ENCODE data around the gene ZBTB18.

The ZBTB18 gene

GRCh38 chr1:244060117-244060516 lies 9.0 kb downstream of the ZBTB18 start:
- peaks cover 0 to 6% (median 3%) of the 10 kb centered on the region in 4 experiments for H3K4me1 ChIP-seq (ENCODE audit: control extremely low read depth in 1 of 4, control insufficient read depth in 4 of 4, insufficient read depth in 4 of 4, low read length in 3 of 4)
- POLR2A ChIA-PET: no interaction called here
- H3K27ac ChIP-seq (ENCODE audit: insufficient read depth in 1 of 2, low read depth in 1 of 2, low read length in 2 of 2, poor library complexity in 1 of 2, severe bottlenecking in 2 of 2): no peak overlapping the region
- no peaks in the 10 kb centered on the region for H3K9me3 ChIP-seq (ENCODE audit: control extremely low read depth in 1 of 5, control insufficient read depth in 4 of 5, insufficient read depth in 2 of 5, low read depth in 1 of 5, low read length in 4 of 5)
- H3K36me3 ChIP-seq (ENCODE audit: control insufficient read depth in 4 of 4, insufficient read depth in 4 of 4, low read length in 3 of 4): peaks cover 0 to 13% (median 7%) of the 10 kb centered on the region in 4 experiments
- H3K4me3 ChIP-seq (ENCODE audit: control insufficient read depth in 1 of 7, extremely low read depth in 1 of 7, insufficient read depth in 4 of 7, low read depth in 2 of 7, low read length in 6 of 7): no peak overlapping the region
- no peaks in the 10 kb centered on the region for H3K27me3 ChIP-seq (replicated peaks in 2 of 5; ENCODE audit: control insufficient read depth in 4 of 5, insufficient read depth in 5 of 5, low read length in 4 of 5)
- no peak for DNase-seq
- CTCF ChIA-PET: interaction anchor here (0.6 to 1.3 kb wide), 3 partner anchors 10 to 212 kb away, joined by 3 read pairs; no protein-coding TSS in a partner anchor
- no CpG with 5 or more reads among the region's 1 CpG for WGBS (ENCODE audit: insufficient coverage)

- Histone ChIP-seq H3K27me3 (replicated peaks in 2 of 5; ENCODE audit: control insufficient read depth in 4 of 5, insufficient read depth in 5 of 5, low read length in 4 of 5) (no peaks in the 10 kb centered on the region), H3K9me3 (ENCODE audit: control extremely low read depth in 1 of 5, control insufficient read depth in 4 of 5, insufficient read depth in 2 of 5, low read depth in 1 of 5, low read length in 4 of 5) (no peaks in the 10 kb centered on the region), H3K4me3 (ENCODE audit: control insufficient read depth in 1 of 7, extremely low read depth in 1 of 7, insufficient read depth in 4 of 7, low read depth in 2 of 7, low read length in 6 of 7) (no peak overlapping the region), H3K36me3 (ENCODE audit: control insufficient read depth in 4 of 4, insufficient read depth in 4 of 4, low read length in 3 of 4) (peaks cover 0 to 10% (median 4%) of the 10 kb centered on the region in 4 experiments), H3K4me1 (ENCODE audit: control extremely low read depth in 1 of 4, control insufficient read depth in 4 of 4, insufficient read depth in 4 of 4, low read length in 3 of 4) (peaks cover 0 to 5% (median 1%) of the 10 kb centered on the region in 4 experiments), H3K27ac (ENCODE audit: insufficient read depth in 1 of 2, low read depth in 1 of 2, low read length in 2 of 2, poor library complexity in 1 of 2, severe bottlenecking in 2 of 2) (no peak overlapping the region)
- ChIA-PET POLR2A (no interaction called here), CTCF (interaction anchor here (1.0 to 1.3 kb wide), 2 partner anchors 9 to 211 kb away, joined by 3 read pairs; no protein-coding TSS in a partner anchor)
- no CpG with 5 or more reads among the region's 2 CpGs for WGBS (ENCODE audit: insufficient coverage)
- DNase-seq: no peak
Measured at GRCh38 chr1:244060686-244061085, 9.6 kb downstream of the ZBTB18 start.

- no peak for DNase-seq
- Histone ChIP-seq H3K9me3 (ENCODE audit: control extremely low read depth in 1 of 5, control insufficient read depth in 4 of 5, insufficient read depth in 2 of 5, low read depth in 1 of 5, low read length in 4 of 5) (no peaks in the 10 kb centered on the region), H3K36me3 (ENCODE audit: control insufficient read depth in 4 of 4, insufficient read depth in 4 of 4, low read length in 3 of 4) (peaks cover 0 to 6% (median under 1%) of the 10 kb centered on the region in 4 experiments), H3K27me3 (replicated peaks in 2 of 5; ENCODE audit: control insufficient read depth in 4 of 5, insufficient read depth in 5 of 5, low read length in 4 of 5) (no peaks in the 10 kb centered on the region), H3K27ac (ENCODE audit: insufficient read depth in 1 of 2, low read depth in 1 of 2, low read length in 2 of 2, poor library complexity in 1 of 2, severe bottlenecking in 2 of 2) (no peak overlapping the region), H3K4me1 (ENCODE audit: control extremely low read depth in 1 of 4, control insufficient read depth in 4 of 4, insufficient read depth in 4 of 4, low read length in 3 of 4) (peaks cover 0 to 5% (median 0%) of the 10 kb centered on the region in 4 experiments), H3K4me3 (ENCODE audit: control insufficient read depth in 1 of 7, extremely low read depth in 1 of 7, insufficient read depth in 4 of 7, low read depth in 2 of 7, low read length in 6 of 7) (no peak overlapping the region)
- 100% methylated on average over 2 of the region's 4 CpGs for WGBS (ENCODE audit: insufficient coverage)
- ChIA-PET POLR2A (no interaction called here), CTCF (interaction anchor here (1.7 kb wide), 1 partner anchor 75 kb away, joined by 3 read pairs; no protein-coding TSS in a partner anchor)
Measured at GRCh38 chr1:244062156-244062725, 11.2 kb downstream of the ZBTB18 start.

GRCh38 chr1:244063498-244063897 lies 12.4 kb downstream of the ZBTB18 start:
- Histone ChIP-seq H3K4me1 (ENCODE audit: control extremely low read depth in 1 of 4, control insufficient read depth in 4 of 4, insufficient read depth in 4 of 4, low read length in 3 of 4) (peaks cover 0 to 5% (median 0%) of the 10 kb centered on the region in 4 experiments), H3K27me3 (replicated peaks in 2 of 5; ENCODE audit: control insufficient read depth in 4 of 5, insufficient read depth in 5 of 5, low read length in 4 of 5) (no peaks in the 10 kb centered on the region), H3K36me3 (ENCODE audit: control insufficient read depth in 4 of 4, insufficient read depth in 4 of 4, low read length in 3 of 4) (no peaks in the 10 kb centered on the region), H3K27ac (ENCODE audit: insufficient read depth in 1 of 2, low read depth in 1 of 2, low read length in 2 of 2, poor library complexity in 1 of 2, severe bottlenecking in 2 of 2) (no peak overlapping the region), H3K9me3 (ENCODE audit: control extremely low read depth in 1 of 5, control insufficient read depth in 4 of 5, insufficient read depth in 2 of 5, low read depth in 1 of 5, low read length in 4 of 5) (no peaks in the 10 kb centered on the region), H3K4me3 (ENCODE audit: control insufficient read depth in 1 of 7, extremely low read depth in 1 of 7, insufficient read depth in 4 of 7, low read depth in 2 of 7, low read length in 6 of 7) (no peak overlapping the region)
- POLR2A ChIA-PET: no interaction called here
- WGBS (ENCODE audit: insufficient coverage): 97% methylated on average over 6 of the region's 6 CpGs
- no peak for DNase-seq
- CTCF ChIA-PET: interaction anchor here (1.5 kb wide), 1 partner anchor 11 kb away, joined by 6 read pairs; no protein-coding TSS in a partner anchor

GRCh38 chr1:244064621-244065020 lies 13.5 kb downstream of the ZBTB18 start:
- H3K36me3 ChIP-seq (ENCODE audit: control insufficient read depth in 4 of 4, insufficient read depth in 4 of 4, low read length in 3 of 4): no peaks in the 10 kb centered on the region
- peaks cover 0 to 5% (median 0%) of the 10 kb centered on the region in 4 experiments for H3K4me1 ChIP-seq (ENCODE audit: control extremely low read depth in 1 of 4, control insufficient read depth in 4 of 4, insufficient read depth in 4 of 4, low read length in 3 of 4)
- no peaks in the 10 kb centered on the region for H3K27me3 ChIP-seq (replicated peaks in 2 of 5; ENCODE audit: control insufficient read depth in 4 of 5, insufficient read depth in 5 of 5, low read length in 4 of 5)
- H3K9me3 ChIP-seq (ENCODE audit: control extremely low read depth in 1 of 5, control insufficient read depth in 4 of 5, insufficient read depth in 2 of 5, low read depth in 1 of 5, low read length in 4 of 5): no peaks in the 10 kb centered on the region
- DNase-seq: no peak
- no peak overlapping the region for H3K27ac ChIP-seq (ENCODE audit: insufficient read depth in 1 of 2, low read depth in 1 of 2, low read length in 2 of 2, poor library complexity in 1 of 2, severe bottlenecking in 2 of 2)
- POLR2A ChIA-PET: no interaction called here
- H3K4me3 ChIP-seq (ENCODE audit: control insufficient read depth in 1 of 7, extremely low read depth in 1 of 7, insufficient read depth in 4 of 7, low read depth in 2 of 7, low read length in 6 of 7): no peak overlapping the region
- CTCF ChIA-PET: interaction anchor here (2.0 kb wide), 1 partner anchor 13 kb away, joined by 8 read pairs; the partner anchor contains the start of gene ZBTB18
- 96% methylated on average over 8 of the region's 8 CpGs for WGBS (ENCODE audit: insufficient coverage)

GRCh38 chr1:244065063-244065793 lies 14.1 kb downstream of the ZBTB18 start:
- DNase-seq: no peak
- CTCF ChIA-PET: interaction anchor here (0.7 to 2.0 kb wide), 5 partner anchors 10 to 24 kb away, joined by 3 to 8 read pairs (median 3); partner anchors contain the start of gene ZBTB18
- 95% methylated on average over 5 of the region's 9 CpGs for WGBS (ENCODE audit: insufficient coverage)

More at GRCh38 chr1:244065063-244065793, 14.1 kb downstream of the ZBTB18 start:
- Histone ChIP-seq H3K4me3 (ENCODE audit: control insufficient read depth in 1 of 7, extremely low read depth in 1 of 7, insufficient read depth in 4 of 7, low read depth in 2 of 7, low read length in 6 of 7) (no peak overlapping the region), H3K36me3 (ENCODE audit: control insufficient read depth in 4 of 4, insufficient read depth in 4 of 4, low read length in 3 of 4) (no peaks in the 10 kb centered on the region), H3K4me1 (ENCODE audit: control extremely low read depth in 1 of 4, control insufficient read depth in 4 of 4, insufficient read depth in 4 of 4, low read length in 3 of 4) (peaks cover 0 to 5% (median 0%) of the 10 kb centered on the region in 4 experiments), H3K27me3 (replicated peaks in 2 of 5; ENCODE audit: control insufficient read depth in 4 of 5, insufficient read depth in 5 of 5, low read length in 4 of 5) (no peaks in the 10 kb centered on the region), H3K27ac (ENCODE audit: insufficient read depth in 1 of 2, low read depth in 1 of 2, low read length in 2 of 2, poor library complexity in 1 of 2, severe bottlenecking in 2 of 2) (no peak overlapping the region), H3K9me3 (ENCODE audit: control extremely low read depth in 1 of 5, control insufficient read depth in 4 of 5, insufficient read depth in 2 of 5, low read depth in 1 of 5, low read length in 4 of 5) (no peaks in the 10 kb centered on the region)
- POLR2A ChIA-PET: interaction anchor here (0.5 to 0.6 kb wide), 2 partner anchors 9 to 37 kb away, joined by 3 to 5 read pairs; no protein-coding TSS in a partner anchor

All from common myeloid progenitor, CD34-positive (primary cell).